ENCODE measurements around the gene DNAH10.
A peak's percentile ranks its signal among the peaks of the same experiment; 100 is the strongest.

The DNAH10 gene

GRCh38 chr12:123761841-123762714 lies at the start of gene DNAH10:
Gene DNAH10, plus strand, starts transcription at chr12:123762301. Its CDS starts 36 bp downstream, at chr12:123762337.
- no peak for DNase-seq (ENCODE audit: low read depth in 1 of 2, low spot score in 1 of 2)
- in situ Hi-C loops (cut with HindIII; ENCODE audit: low pct_unique_long_range_greater_than_20kb, low sequenced_read_pairs): no loop called here
- no peak for TF ChIP-seq JUND (IDR thresholded peaks at IDR 0.05; ENCODE audit: low read depth)

GRCh38 chr12:123712780-123713319 lies 49.3 kb upstream of the DNAH10 start:
- TF ChIP-seq JUND (IDR thresholded peaks at IDR 0.05; ENCODE audit: low read depth): no peak
- DNase-seq (ENCODE audit: low read depth in 1 of 2, low spot score in 1 of 2): no peak
- in situ Hi-C loops (cut with HindIII; ENCODE audit: low pct_unique_long_range_greater_than_20kb, low sequenced_read_pairs): no loop called here

- TF ChIP-seq JUND (IDR thresholded peaks at IDR 0.05; ENCODE audit: low read depth): no peak
- peak; percentile 29 to 33 for DNase-seq (ENCODE audit: low read depth in 1 of 2, low spot score in 1 of 2)
- in situ Hi-C loops (cut with HindIII; ENCODE audit: low pct_unique_long_range_greater_than_20kb, low sequenced_read_pairs): no loop called here
Measured at GRCh38 chr12:123713398-123713797, 48.7 kb upstream of the DNAH10 start.

- DNase-seq (ENCODE audit: low read depth in 1 of 2, low spot score in 1 of 2): no peak
- in situ Hi-C loops (cut with HindIII; ENCODE audit: low pct_unique_long_range_greater_than_20kb, low sequenced_read_pairs): no loop called here
- TF ChIP-seq JUND (IDR thresholded peaks at IDR 0.05; ENCODE audit: low read depth): no peak
Measured at GRCh38 chr12:123713823-123714585, 48.1 kb upstream of the DNAH10 start.

- no peak for TF ChIP-seq JUND (IDR thresholded peaks at IDR 0.05; ENCODE audit: low read depth)
- DNase-seq (ENCODE audit: low read depth in 1 of 2, low spot score in 1 of 2): no peak
- in situ Hi-C loops (cut with HindIII; ENCODE audit: low pct_unique_long_range_greater_than_20kb, low sequenced_read_pairs): no loop called here
Measured at GRCh38 chr12:123715195-123715594, 46.9 kb upstream of the DNAH10 start.

- DNase-seq (ENCODE audit: low read depth in 1 of 2, low spot score in 1 of 2): no peak
- in situ Hi-C loops (cut with HindIII; ENCODE audit: low pct_unique_long_range_greater_than_20kb, low sequenced_read_pairs): no loop called here
- TF ChIP-seq JUND (IDR thresholded peaks at IDR 0.05; ENCODE audit: low read depth): no peak
Measured at GRCh38 chr12:123717350-123717749, 44.8 kb upstream of the DNAH10 start.

GRCh38 chr12:123720141-123720814 lies 41.8 kb upstream of the DNAH10 start:
- in situ Hi-C loops (cut with HindIII; ENCODE audit: low pct_unique_long_range_greater_than_20kb, low sequenced_read_pairs): no loop called here
- TF ChIP-seq JUND (IDR thresholded peaks at IDR 0.05; ENCODE audit: low read depth): no peak
- DNase-seq (ENCODE audit: low read depth in 1 of 2, low spot score in 1 of 2): no peak

- DNase-seq (ENCODE audit: low read depth in 1 of 2, low spot score in 1 of 2): no peak
- in situ Hi-C loops (cut with HindIII; ENCODE audit: low pct_unique_long_range_greater_than_20kb, low sequenced_read_pairs): no loop called here
- no peak for TF ChIP-seq JUND (IDR thresholded peaks at IDR 0.05; ENCODE audit: low read depth)
Measured at GRCh38 chr12:123721245-123721644, 40.9 kb upstream of the DNAH10 start.

GRCh38 chr12:123723011-123723410 lies 39.1 kb upstream of the DNAH10 start:
- DNase-seq (ENCODE audit: low read depth in 1 of 2, low spot score in 1 of 2): peak in 1 of 2 experiments; percentile 26
- in situ Hi-C loops (cut with HindIII; ENCODE audit: low pct_unique_long_range_greater_than_20kb, low sequenced_read_pairs): no loop called here
- no peak for TF ChIP-seq JUND (IDR thresholded peaks at IDR 0.05; ENCODE audit: low read depth)

GRCh38 chr12:123723765-123724164 lies 38.3 kb upstream of the DNAH10 start:
- no peak for TF ChIP-seq JUND (IDR thresholded peaks at IDR 0.05; ENCODE audit: low read depth)
- in situ Hi-C loops (cut with HindIII; ENCODE audit: low pct_unique_long_range_greater_than_20kb, low sequenced_read_pairs): no loop called here
- no peak for DNase-seq (ENCODE audit: low read depth in 1 of 2, low spot score in 1 of 2)

- no peak for DNase-seq (ENCODE audit: low read depth in 1 of 2, low spot score in 1 of 2)
- TF ChIP-seq JUND (IDR thresholded peaks at IDR 0.05; ENCODE audit: low read depth): no peak
- in situ Hi-C loops (cut with HindIII; ENCODE audit: low pct_unique_long_range_greater_than_20kb, low sequenced_read_pairs): no loop called here
Measured at GRCh38 chr12:123726244-123726643, 35.9 kb upstream of the DNAH10 start.

GRCh38 chr12:123726962-123727361 lies 35.1 kb upstream of the DNAH10 start:
- TF ChIP-seq JUND (IDR thresholded peaks at IDR 0.05; ENCODE audit: low read depth): no peak

More at GRCh38 chr12:123726962-123727361, 35.1 kb upstream of the DNAH10 start:
- in situ Hi-C loops (cut with HindIII; ENCODE audit: low pct_unique_long_range_greater_than_20kb, low sequenced_read_pairs): no loop called here
- DNase-seq (ENCODE audit: low read depth in 1 of 2, low spot score in 1 of 2): no peak
